HepG2 (cell line): ENCODE data around the gene RPS5. TPM values are rescaled to one million over a fixed set of nuclear protein-coding genes. Genes with fewer than 3 reads are reported as not detected.

ENCODE experiments used
- ARID5B ChIP-seq: IDR thresholded peaks from 2 replicates; pipeline ENCODE4 v1.4.0; 2020; ENCODE audit warnings: mild to moderate bottlenecking, missing genetic modification reagents
- CBX2 ChIP-seq, 2 experiments: fragments of 200-600 bp in 1 of 2; sonication (generic); formaldehyde crosslinking in 1 of 2; IDR thresholded peaks; 2 replicates each; pipeline versions ENCODE4 v1.7.0 to v1.8.1; 2018 to 2022; ENCODE audit warnings: low read depth in 2 of 2, low read length in 1 of 2, mild to moderate bottlenecking in 1 of 2, missing genetic modification reagents in 1 of 2
- EEA1 ChIP-seq: sonication (generic); formaldehyde crosslinking; IDR thresholded peaks from 2 replicates; pipeline ENCODE4 v1.5.1; 2020; ENCODE audit warnings: mild to moderate bottlenecking, missing genetic modification reagents, borderline replicate concordance
- ESRRA ChIP-seq: sonication (generic); formaldehyde crosslinking; IDR thresholded peaks from 2 replicates; pipeline ENCODE4 v1.5.1; 2020; ENCODE audit warnings: mild to moderate bottlenecking, low read depth, missing genetic modification reagents
- GATAD2A ChIP-seq: IDR thresholded peaks from 2 replicates; pipeline ENCODE4 v1.6.1; 2016
- GTF2F1 ChIP-seq: fragments of 150-350 bp; IDR thresholded peaks from 2 replicates; pipeline ENCODE4 v1.6.1; 2014; ENCODE audit warnings: low read length
- NCOA2 ChIP-seq: sonication (generic); formaldehyde crosslinking; IDR thresholded peaks from 2 replicates; pipeline ENCODE4 v1.8.0; 2022; ENCODE audit warnings: inconsistent platforms
- NFKB2 ChIP-seq: sonication (generic); formaldehyde crosslinking; IDR thresholded peaks from 2 replicates; pipeline ENCODE4 v1.4.0; 2020; ENCODE audit warnings: missing genetic modification reagents, borderline replicate concordance
- NR2F6 ChIP-seq, 2 experiments: IDR thresholded peaks; 2 replicates each; pipeline ENCODE4 v1.6.1; 2016; ENCODE audit warnings: antibody characterized with exemption in 1 of 2, mild to moderate bottlenecking in 1 of 2
- PAXIP1 ChIP-seq: sonication (generic); formaldehyde crosslinking; conservative IDR thresholded peaks from 2 replicates; pipeline ENCODE4 v1.4.0; 2020; ENCODE audit warnings: mild to moderate bottlenecking, missing genetic modification reagents, moderate library complexity
- RARA ChIP-seq: IDR thresholded peaks from 2 replicates; pipeline ENCODE4 v1.6.1; 2016; ENCODE audit warnings: missing genetic modification reagents, missing compliant biosample characterization
- SMC3 ChIP-seq: IDR thresholded peaks from 2 replicates; pipeline ENCODE4 v1.6.1; 2011; ENCODE audit warnings: low read length, improper control_type of control experiment
- YEATS2 ChIP-seq: sonication (generic); formaldehyde crosslinking; IDR thresholded peaks from 2 replicates; pipeline ENCODE4 v1.4.0; 2020; ENCODE audit warnings: missing genetic modification reagents, borderline replicate concordance
- ZFAT ChIP-seq: sonication (generic); formaldehyde crosslinking; conservative IDR thresholded peaks from 2 replicates; pipeline ENCODE4 v1.8.1; 2023; ENCODE audit warnings: missing genetic modification reagents, inconsistent platforms
- ZNF121 ChIP-seq: sonication (generic); formaldehyde crosslinking; IDR thresholded peaks from 2 replicates; pipeline ENCODE4 v1.5.0; 2020; ENCODE audit warnings: mild to moderate bottlenecking, missing genetic modification reagents
- ZNF33B ChIP-seq: sonication (generic); formaldehyde crosslinking; IDR thresholded peaks from 2 replicates; pipeline ENCODE4 v1.5.1; 2020; ENCODE audit warnings: mild to moderate bottlenecking, missing genetic modification reagents
- ZNF451 ChIP-seq: sonication (generic); formaldehyde crosslinking; IDR thresholded peaks from 2 replicates; pipeline ENCODE4 v1.5.0; 2020; ENCODE audit warnings: mild to moderate bottlenecking, missing genetic modification reagents
- polyA plus RNA-seq, 8 experiments: library from polyadenylated mRNA; depleted of rRNA in 3 of 8; stranded (reverse) in 7 of 8; unstranded in 1 of 8; fragments of >200 nt; fragmentation: Illumina TruSeq in 4 of 8; extraction: Trizol in 4 of 8; gene quantifications; 2 replicates each; pipeline versions ENCODE4 v1.2.1 to v1.2.3, GENCODE V29; 2011 to 2016; ENCODE audit warnings: low read depth in 4 of 8, missing spikeins in 1 of 8, mixed read lengths in 1 of 8; ENCODE audit not compliant: insufficient read depth in 1 of 8
- total RNA-seq, 5 experiments: library from RNA; depleted of rRNA; stranded (reverse); fragments of >200 nt; fragmentation: Illumina TruSeq; extraction: Trizol; gene quantifications; 2 replicates each; pipeline ENCODE4 v1.2.3, GENCODE V29; 2016; ENCODE audit warnings: low read depth in 1 of 5
- TF ChIP-seq, protein P1 (sequence below): sonication (generic); formaldehyde crosslinking; IDR thresholded peaks from 2 replicates; pipeline ENCODE4 v1.8.0; 2022; ENCODE audit warnings: mild to moderate bottlenecking, missing genetic modification reagents
- TF ChIP-seq, protein P2 (sequence below): sonication (generic); formaldehyde crosslinking; IDR thresholded peaks from 2 replicates; pipeline ENCODE4 v1.4.0; 2020; ENCODE audit warnings: low read depth, mild to moderate bottlenecking, missing genetic modification reagents

Gene RPS5
- total and polyA plus RNA-seq, 2 of the 13 experiments (the other 11 are each of a cell fraction or from before 2014, with no cell fraction given): 1,544 to 4,408 TPM

GRCh38 chr19:58386576-58387337, at the start of gene RPS5 (continued):
- peak; percentile 30; the same call in 1 of the 2 replicates for TF ChIP-seq PAXIP1 (CRISPR knock-in tag)
- 0 out of 2 replicates have a peak, but pooled peaks have one; percentile 24 for TF ChIP-seq RARA (CRISPR knock-in tag)
- TF ChIP-seq ARID5B (CRISPR knock-in tag): peak; percentile 29
- peak; percentile 26; the same call in 1 of the 2 replicates for TF ChIP-seq NCOA2 (CRISPR knock-in tag)
- peak; percentile 95 for TF ChIP-seq YEATS2
- peak; percentile 52; the same call in 1 of the 2 replicates for TF ChIP-seq NFKB2 (CRISPR knock-in tag)
- TF ChIP-seq, protein P1, sequence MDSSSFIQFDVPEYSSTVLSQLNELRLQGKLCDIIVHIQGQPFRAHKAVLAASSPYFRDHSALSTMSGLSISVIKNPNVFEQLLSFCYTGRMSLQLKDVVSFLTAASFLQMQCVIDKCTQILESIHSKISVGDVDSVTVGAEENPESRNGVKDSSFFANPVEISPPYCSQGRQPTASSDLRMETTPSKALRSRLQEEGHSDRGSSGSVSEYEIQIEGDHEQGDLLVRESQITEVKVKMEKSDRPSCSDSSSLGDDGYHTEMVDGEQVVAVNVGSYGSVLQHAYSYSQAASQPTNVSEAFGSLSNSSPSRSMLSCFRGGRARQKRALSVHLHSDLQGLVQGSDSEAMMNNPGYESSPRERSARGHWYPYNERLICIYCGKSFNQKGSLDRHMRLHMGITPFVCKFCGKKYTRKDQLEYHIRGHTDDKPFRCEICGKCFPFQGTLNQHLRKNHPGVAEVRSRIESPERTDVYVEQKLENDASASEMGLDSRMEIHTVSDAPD (CRISPR knock-in tag): no peak
- peak; percentile 47; the same call in 1 of the 2 replicates for TF ChIP-seq ESRRA (CRISPR knock-in tag)
- no peak for TF ChIP-seq ZFAT
- TF ChIP-seq, protein P2, sequence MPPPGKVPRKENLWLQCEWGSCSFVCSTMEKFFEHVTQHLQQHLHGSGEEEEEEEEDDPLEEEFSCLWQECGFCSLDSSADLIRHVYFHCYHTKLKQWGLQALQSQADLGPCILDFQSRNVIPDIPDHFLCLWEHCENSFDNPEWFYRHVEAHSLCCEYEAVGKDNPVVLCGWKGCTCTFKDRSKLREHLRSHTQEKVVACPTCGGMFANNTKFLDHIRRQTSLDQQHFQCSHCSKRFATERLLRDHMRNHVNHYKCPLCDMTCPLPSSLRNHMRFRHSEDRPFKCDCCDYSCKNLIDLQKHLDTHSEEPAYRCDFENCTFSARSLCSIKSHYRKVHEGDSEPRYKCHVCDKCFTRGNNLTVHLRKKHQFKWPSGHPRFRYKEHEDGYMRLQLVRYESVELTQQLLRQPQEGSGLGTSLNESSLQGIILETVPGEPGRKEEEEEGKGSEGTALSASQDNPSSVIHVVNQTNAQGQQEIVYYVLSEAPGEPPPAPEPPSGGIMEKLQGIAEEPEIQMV (CRISPR knock-in tag): peak; percentile 88; the same call in 1 of the 2 replicates
- TF ChIP-seq ZNF33B (CRISPR knock-in tag): no peak; the same call in 1 of the 2 replicates
- TF ChIP-seq GTF2F1: peak; percentile 84; the same call in 1 of the 2 replicates
- TF ChIP-seq EEA1 (CRISPR knock-in tag): peak; percentile 98
- no peak for TF ChIP-seq GATAD2A (CRISPR knock-in tag)
- peak; percentile 79; the same call in 1 of the 2 replicates for TF ChIP-seq ZNF451 (CRISPR knock-in tag)
- no peak for TF ChIP-seq CBX2 (IDR thresholded peaks at IDR 0.05; ENCODE audit: low read depth, low read length)
- no peak for TF ChIP-seq CBX2 (CRISPR knock-in tag; IDR thresholded peaks at IDR 0.05; ENCODE audit: low read depth)
- TF ChIP-seq NR2F6 (IDR thresholded peaks at IDR 0.05): no peak; the same call in 1 of the 2 replicates
- peak; percentile 7; the same call in 1 of the 2 replicates for TF ChIP-seq NR2F6 (CRISPR knock-in tag; IDR thresholded peaks at IDR 0.05)
- TF ChIP-seq SMC3: no peak
- TF ChIP-seq ZNF121 (CRISPR knock-in tag): no peak
